Calu3 (cell line): ENCODE results near the gene CNTN5. TPM values are rescaled to one million over a fixed set of nuclear protein-coding genes. Genes with fewer than 3 reads are reported as not detected.

Experiments
- BruUV-seq: library from RNA; stranded (reverse); fragments of 400-500 nt; replicated peaks from 2 replicates; lab custom pipeline; 2021; lab: Mats Ljungman, UMichigan
- CTCF ChIA-PET: fragments of 300-600 bp; sonication (Branson Sonifier 250); formaldehyde crosslinking; loops from one replicate; lab custom pipeline; 2022; ENCODE audit warnings: antibody characterized with exemption; lab: Charles Lee
- DNase-seq: peaks from one replicate; pipeline ENCODE4 v3.0.0; 2022
- H3K27ac Mint-ChIP-seq: one replicate; pipeline ENCODE4 v1.8.0; 2022; ENCODE audit warnings: mixed read lengths; ENCODE audit not compliant: unreplicated experiment
- H3K27me3 Mint-ChIP-seq: one replicate; pipeline ENCODE4 v1.8.0; 2022; ENCODE audit warnings: mixed read lengths; ENCODE audit not compliant: unreplicated experiment
- H3K36me3 Mint-ChIP-seq: one replicate; pipeline ENCODE4 v1.8.0; 2022; ENCODE audit warnings: mild to moderate bottlenecking, moderate library complexity, mixed read lengths; ENCODE audit not compliant: insufficient read depth, unreplicated experiment
- H3K4me1 Mint-ChIP-seq: one replicate; pipeline ENCODE4 v1.8.0; 2022; ENCODE audit warnings: mild to moderate bottlenecking, low read depth, mixed read lengths; ENCODE audit not compliant: unreplicated experiment
- H3K4me3 Mint-ChIP-seq: one replicate; pipeline ENCODE4 v1.8.0; 2022; ENCODE audit warnings: mild to moderate bottlenecking, low read depth, moderate library complexity, mixed read lengths; ENCODE audit not compliant: unreplicated experiment
- H3K9me3 Mint-ChIP-seq: one replicate; pipeline ENCODE4 v1.8.0; 2022; ENCODE audit warnings: low read depth, mixed read lengths; ENCODE audit not compliant: unreplicated experiment
- intact Hi-C: fragments of 100-400 bp; cut with micrococcal nuclease; formaldehyde crosslinking; loops from one replicate; pipeline ENCODE4 v1.10.0; 2022; ENCODE audit not compliant: unreplicated experiment
- total RNA-seq: library from RNA; stranded (reverse); gene quantifications from 2 replicates; pipeline ENCODE4 v1.2.3, GENCODE V29; 2022
- TF ChIP-seq, protein P1 (sequence below): fragments of 200-600 bp; IDR thresholded peaks from one replicate; pipeline ENCODE4 v1.8.0; 2022; ENCODE audit warnings: antibody characterized with exemption; ENCODE audit not compliant: unreplicated experiment

Gene CNTN5
- total RNA-seq, 1 experiment from 2014 or later: not detected

DNA sequence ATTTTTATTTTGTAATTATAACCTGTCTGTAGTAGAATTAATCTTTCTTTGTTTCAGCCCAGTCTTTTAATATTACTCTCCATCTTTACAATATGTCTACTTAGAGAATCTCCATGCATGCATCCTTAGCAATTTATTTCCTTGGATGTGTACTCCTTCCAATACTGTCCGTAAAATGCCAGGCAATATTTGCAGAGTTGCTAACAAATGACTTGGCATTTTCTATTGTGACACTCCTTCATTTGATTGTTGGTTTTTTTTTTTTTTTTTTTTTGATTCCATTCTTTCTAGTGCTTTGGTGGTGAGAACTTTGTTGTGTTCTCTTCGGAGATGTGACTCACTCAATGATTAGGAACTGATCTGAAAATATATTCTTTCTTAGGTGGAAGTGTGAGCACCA, 220.3 kb downstream of the CNTN5 start:
- DNase-seq: no peak

DNA sequence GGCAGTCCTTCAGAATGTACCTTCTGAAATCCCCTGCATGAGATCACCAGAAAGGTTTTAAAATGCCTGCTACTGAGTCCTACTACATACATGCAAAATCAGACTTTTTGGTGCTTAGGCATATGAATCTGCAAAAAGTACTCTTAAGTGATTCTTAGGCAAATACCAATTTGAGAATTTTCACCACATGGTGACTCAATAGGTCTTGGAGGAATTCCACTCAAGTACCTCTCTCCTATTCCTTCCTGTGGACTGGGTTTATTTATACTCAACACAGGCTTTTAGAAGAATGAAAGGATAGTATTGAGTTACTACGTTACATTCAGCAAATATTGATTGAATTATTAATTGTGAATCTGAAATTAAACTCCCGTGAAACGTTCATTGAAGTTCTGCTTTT, 223.9 kb downstream of the CNTN5 start:
- Mint-ChIP-seq H3K27ac (no peak overlapping the region), H3K27me3 (no peaks in the 10 kb centered on the region), H3K9me3 (no peaks in the 10 kb centered on the region), H3K4me1 (no peaks in the 10 kb centered on the region), H3K4me3 (no peak overlapping the region), H3K36me3 (no peaks in the 10 kb centered on the region)
- TF ChIP-seq, protein P1, sequence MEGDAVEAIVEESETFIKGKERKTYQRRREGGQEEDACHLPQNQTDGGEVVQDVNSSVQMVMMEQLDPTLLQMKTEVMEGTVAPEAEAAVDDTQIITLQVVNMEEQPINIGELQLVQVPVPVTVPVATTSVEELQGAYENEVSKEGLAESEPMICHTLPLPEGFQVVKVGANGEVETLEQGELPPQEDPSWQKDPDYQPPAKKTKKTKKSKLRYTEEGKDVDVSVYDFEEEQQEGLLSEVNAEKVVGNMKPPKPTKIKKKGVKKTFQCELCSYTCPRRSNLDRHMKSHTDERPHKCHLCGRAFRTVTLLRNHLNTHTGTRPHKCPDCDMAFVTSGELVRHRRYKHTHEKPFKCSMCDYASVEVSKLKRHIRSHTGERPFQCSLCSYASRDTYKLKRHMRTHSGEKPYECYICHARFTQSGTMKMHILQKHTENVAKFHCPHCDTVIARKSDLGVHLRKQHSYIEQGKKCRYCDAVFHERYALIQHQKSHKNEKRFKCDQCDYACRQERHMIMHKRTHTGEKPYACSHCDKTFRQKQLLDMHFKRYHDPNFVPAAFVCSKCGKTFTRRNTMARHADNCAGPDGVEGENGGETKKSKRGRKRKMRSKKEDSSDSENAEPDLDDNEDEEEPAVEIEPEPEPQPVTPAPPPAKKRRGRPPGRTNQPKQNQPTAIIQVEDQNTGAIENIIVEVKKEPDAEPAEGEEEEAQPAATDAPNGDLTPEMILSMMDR: no peak
- no peak for DNase-seq
- CTCF ChIA-PET: no interaction called here
- intact Hi-C loops: no loop called here
- BruUV-seq: no TSS peak

More for the DNA sequence above, 220.3 kb downstream of the CNTN5 start:
- intact Hi-C loops: no loop called here
- H3K4me3 Mint-ChIP-seq: no peak overlapping the region
- CTCF ChIA-PET: no interaction called here
- H3K36me3 Mint-ChIP-seq: no peaks in the 10 kb centered on the region
- H3K9me3 Mint-ChIP-seq: no peaks in the 10 kb centered on the region
- TF ChIP-seq, protein P1: no peak
- no peaks in the 10 kb centered on the region for H3K4me1 Mint-ChIP-seq
- H3K27ac Mint-ChIP-seq: no peak overlapping the region
- H3K27me3 Mint-ChIP-seq: no peaks in the 10 kb centered on the region
- BruUV-seq: no TSS peak

DNA sequence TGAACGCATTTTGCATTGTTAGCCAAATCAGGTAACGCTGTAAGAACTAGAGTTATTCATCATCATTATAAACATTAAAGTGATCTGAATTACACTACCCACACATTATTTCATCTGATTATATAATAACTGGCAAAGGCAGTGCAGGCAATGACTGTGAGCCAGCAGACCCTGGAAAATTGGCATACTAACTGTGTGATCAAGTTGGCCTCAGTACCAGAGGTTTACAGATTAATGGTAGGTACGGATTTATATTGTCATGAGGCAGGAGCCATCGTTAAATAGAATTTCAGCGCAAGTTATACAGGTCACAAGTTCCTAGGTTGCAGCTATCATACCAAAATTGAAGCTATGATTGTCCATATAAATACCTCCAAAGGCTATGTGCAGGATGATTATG, 225.4 kb downstream of the CNTN5 start:
- no TSS peak for BruUV-seq
- no peaks in the 10 kb centered on the region for H3K4me1 Mint-ChIP-seq
- DNase-seq: no peak
- no peaks in the 10 kb centered on the region for H3K9me3 Mint-ChIP-seq
- H3K27me3 Mint-ChIP-seq: no peaks in the 10 kb centered on the region
- no peak overlapping the region for H3K4me3 Mint-ChIP-seq
- TF ChIP-seq, protein P1: no peak
- H3K27ac Mint-ChIP-seq: no peak overlapping the region
- intact Hi-C loops: no loop called here
- CTCF ChIA-PET: no interaction called here
- no peaks in the 10 kb centered on the region for H3K36me3 Mint-ChIP-seq

DNA sequence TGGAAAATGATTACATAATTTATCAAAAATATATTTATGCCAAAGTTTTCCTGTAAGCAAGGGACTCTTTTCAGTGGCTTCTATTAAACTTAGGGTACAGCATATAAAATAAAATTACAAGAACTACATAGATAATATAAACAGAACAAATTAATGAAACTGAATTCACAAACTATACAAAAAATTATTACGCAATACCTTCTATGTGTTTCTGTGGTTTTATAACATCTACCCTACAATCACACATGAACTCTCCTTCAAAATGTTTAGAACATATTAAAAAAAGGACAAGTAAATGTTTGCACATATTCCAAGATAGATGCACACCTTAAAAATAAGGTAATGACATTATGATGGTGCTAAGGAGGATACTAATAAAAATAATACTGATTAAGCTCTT, 235.9 kb downstream of the CNTN5 start:
- H3K27me3 Mint-ChIP-seq: no peaks in the 10 kb centered on the region

More for the DNA sequence above, 235.9 kb downstream of the CNTN5 start:
- intact Hi-C loops: no loop called here
- Mint-ChIP-seq H3K36me3 (no peaks in the 10 kb centered on the region), H3K27ac (no peak overlapping the region), H3K4me3 (no peak overlapping the region), H3K4me1 (no peaks in the 10 kb centered on the region), H3K9me3 (no peaks in the 10 kb centered on the region)
- TF ChIP-seq, protein P1: no peak
- CTCF ChIA-PET: no interaction called here
- no peak for DNase-seq
- BruUV-seq: no TSS peak
